22Rv1 (cell line): ENCODE results near the gene STAB1.
A peak's percentile ranks its signal among the peaks of the same experiment; 100 is the strongest.

Experiments
- H3K27ac ChIP-seq: fragments of 450-650 bp; 2 replicates; pipeline ENCODE4 v1.5.1; 2017
- CTCF ChIP-seq: fragments of 450-650 bp; IDR thresholded peaks from 2 replicates; pipeline ENCODE4 v1.5.1; 2017; ENCODE audit warnings: mild to moderate bottlenecking
- ZFX ChIP-seq: fragments of 450-650 bp; IDR thresholded peaks from 2 replicates; pipeline ENCODE4 v1.6.1; 2017; ENCODE audit warnings: antibody characterized with exemption, borderline replicate concordance

The STAB1 gene

GRCh38 chr3:52531860-52532516 is 36.9 kb downstream of the STAB1 start:
- H3K27ac ChIP-seq = peak overlapping the region; percentile 94; the same call in 1 of the 2 replicates
- no peak for TF ChIP-seq CTCF
- TF ChIP-seq ZFX = no peak

DNA sequence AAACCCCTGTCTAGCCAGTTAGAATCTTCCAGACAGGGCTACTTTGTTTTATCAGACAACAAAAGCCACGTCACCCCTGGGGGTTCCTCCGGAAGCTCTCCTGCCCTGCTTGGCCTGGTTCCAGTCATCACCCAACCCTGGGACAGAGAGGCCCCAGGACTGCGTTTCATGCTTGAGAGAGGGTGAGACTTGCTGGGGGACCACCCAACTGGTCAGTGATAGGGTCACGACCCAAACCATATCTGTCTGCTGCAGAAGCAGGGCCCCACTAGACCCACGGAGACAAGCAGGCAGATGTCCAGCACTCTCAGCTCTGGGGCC is 37.3 kb downstream of the STAB1 start:
- no peak for TF ChIP-seq CTCF
- TF ChIP-seq ZFX = no peak
- H3K27ac ChIP-seq = peak overlapping the region; percentile 94

GRCh38 chr3:52532838-52533622 is 37.9 kb downstream of the STAB1 start:
- peak overlapping the region; percentile 94 for H3K27ac ChIP-seq

GRCh38 chr3:52533623-52534280 is 38.6 kb downstream of the STAB1 start, which contains the start of gene NT5DC2:
NT5DC2 (minus strand) TSS chr3:52533857; CDS start chr3:52533737, 120 bp downstream.
- TF ChIP-seq CTCF = 0 out of 2 replicates have a peak, but pooled peaks have one; percentile 7
- no peak for TF ChIP-seq ZFX
- peak within 1 kb of the TSS; percentile 94 for H3K27ac ChIP-seq

More at GRCh38 chr3:52532838-52533622, 37.9 kb downstream of the STAB1 start:
- TF ChIP-seq CTCF = no peak

- H3K27ac ChIP-seq = peak overlapping the region; percentile 94
- no peak for TF ChIP-seq ZFX
- no peak for TF ChIP-seq CTCF
Measured at GRCh38 chr3:52534281-52535183, 39.4 kb downstream of the STAB1 start.

- peak overlapping the region; percentile 94 for H3K27ac ChIP-seq
- TF ChIP-seq ZFX = no peak
- TF ChIP-seq CTCF = no peak
Measured at GRCh38 chr3:52535411-52536111, 40.4 kb downstream of the STAB1 start.
